CD4-positive, alpha-beta T cell treated with Interleukin-15 for 1 hour (primary cell): ENCODE results near the gene GPRIN2.
"Not testable (repeated sequence)": the region's sequence is repeated elsewhere in the genome, so short reads cannot be mapped to it uniquely, and the experiment has no call there.

Source experiments
- DNase-seq: peaks from one replicate; pipeline ENCODE4 v3.0.0-alpha.2; 2020

GPRIN2 gene

GRCh38 chr10:46534828-46535524 is 21.5 kb downstream of the GPRIN2 start:
- DNase-seq: peak; percentile 9

- not testable (repeated sequence) for DNase-seq
Measured at GRCh38 chr10:46532256-46532655, 24.2 kb downstream of the GPRIN2 start.

GRCh38 chr10:46530249-46531186 is 25.9 kb downstream of the GPRIN2 start:
- peak; percentile 11 for DNase-seq

- DNase-seq: not testable (repeated sequence)
Measured at GRCh38 chr10:46529742-46530141, 26.7 kb downstream of the GPRIN2 start.

- peak; percentile 15 for DNase-seq
Measured at GRCh38 chr10:46528675-46529615, 27.5 kb downstream of the GPRIN2 start.

GRCh38 chr10:46528171-46528671 is 28.2 kb downstream of the GPRIN2 start:
- peak; percentile 10 for DNase-seq

- peak; percentile 15 for DNase-seq
Measured at GRCh38 chr10:46527241-46527811, 29.1 kb downstream of the GPRIN2 start.

GRCh38 chr10:46526682-46527038 is 29.8 kb downstream of the GPRIN2 start:
- peak; percentile 13 for DNase-seq

- DNase-seq: peak; percentile 12
Measured at GRCh38 chr10:46525824-46526681, 30.4 kb downstream of the GPRIN2 start.

GRCh38 chr10:46525177-46525823 is 31.2 kb downstream of the GPRIN2 start:
- peak; percentile 6 for DNase-seq

- DNase-seq: peak; percentile 18
Measured at GRCh38 chr10:46524472-46525176, 31.8 kb downstream of the GPRIN2 start.

GRCh38 chr10:46523962-46524471 is 32.4 kb downstream of the GPRIN2 start:
- DNase-seq: no peak

- DNase-seq: peak; percentile 20
Measured at GRCh38 chr10:46523119-46523961, 33.1 kb downstream of the GPRIN2 start.

- peak; percentile 12 for DNase-seq
Measured at GRCh38 chr10:46522295-46523118, 34.0 kb downstream of the GPRIN2 start.

GRCh38 chr10:46520941-46521340 is 35.5 kb downstream of the GPRIN2 start:
- DNase-seq: peak; percentile 16

- DNase-seq: peak; percentile 16
Measured at GRCh38 chr10:46520381-46520780, 36.1 kb downstream of the GPRIN2 start.

- DNase-seq: peak; percentile 15
Measured at GRCh38 chr10:46518028-46518725, 38.3 kb downstream of the GPRIN2 start.
